NCI-H2081 treated with DMSO at 0.1 percent for 48 hours (cell line): ENCODE measurements around the gene PDS5B.
"Not testable (repeated sequence)": the region's sequence is repeated elsewhere in the genome, so short reads cannot be mapped to it uniquely, and the experiment has no call there.

Experiments
- DNase-seq: peaks from one replicate; lab custom pipeline; 2025; lab: John Stamatoyannopoulos, UW

Gene PDS5B

DNA sequence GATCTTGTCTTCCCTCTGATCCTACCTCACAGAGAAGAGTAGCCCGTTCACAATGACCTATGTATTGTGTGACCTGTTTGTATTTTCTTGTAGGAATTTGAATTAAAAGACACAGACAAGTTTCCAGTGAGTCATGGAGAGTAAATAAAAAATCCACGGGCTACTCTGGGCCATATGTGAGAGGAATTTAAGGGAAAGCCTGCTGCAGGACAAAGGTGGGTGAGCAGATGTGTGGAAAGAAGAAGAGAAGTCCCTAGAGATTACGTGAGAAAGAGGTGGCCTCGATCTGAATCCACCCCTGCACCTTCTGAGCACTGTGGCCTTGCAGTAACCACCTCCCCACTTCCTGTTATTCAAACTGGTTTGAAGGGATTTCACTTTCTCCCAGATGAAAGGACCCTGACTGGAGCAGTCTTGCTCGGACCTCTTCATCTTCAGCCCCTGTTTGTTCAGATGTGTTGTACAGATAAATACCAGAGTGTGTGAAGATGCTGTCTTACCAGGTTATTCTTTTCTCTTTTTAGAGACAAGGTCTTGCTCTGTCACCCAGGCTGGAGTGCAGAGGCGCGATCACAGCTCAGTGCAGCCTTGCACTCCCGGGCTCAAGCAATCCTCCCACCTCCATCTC, 205.4 kb downstream of the PDS5B start:
- DNase-seq = no peak

DNA sequence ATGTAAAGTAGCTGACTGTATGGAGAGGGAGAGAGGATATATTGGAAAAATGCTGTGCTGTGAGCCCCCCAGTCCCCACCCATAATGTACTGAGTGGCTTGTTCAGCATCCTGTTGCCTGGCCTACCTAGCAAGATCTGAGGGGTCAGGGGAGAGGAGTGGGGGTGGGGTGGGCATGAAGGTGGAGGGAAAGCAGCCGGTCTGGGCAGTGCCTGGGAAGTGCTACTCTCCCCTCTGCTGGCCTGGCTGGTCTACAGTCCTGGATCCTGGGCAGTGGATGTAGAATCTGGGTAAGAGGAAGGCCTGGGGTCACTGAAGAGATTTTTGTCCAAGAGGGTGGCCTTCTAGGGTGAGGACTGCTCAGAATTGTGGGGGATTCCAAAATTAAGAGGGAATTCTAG, 210.5 kb downstream of the PDS5B start:
- DNase-seq = no peak

DNA sequence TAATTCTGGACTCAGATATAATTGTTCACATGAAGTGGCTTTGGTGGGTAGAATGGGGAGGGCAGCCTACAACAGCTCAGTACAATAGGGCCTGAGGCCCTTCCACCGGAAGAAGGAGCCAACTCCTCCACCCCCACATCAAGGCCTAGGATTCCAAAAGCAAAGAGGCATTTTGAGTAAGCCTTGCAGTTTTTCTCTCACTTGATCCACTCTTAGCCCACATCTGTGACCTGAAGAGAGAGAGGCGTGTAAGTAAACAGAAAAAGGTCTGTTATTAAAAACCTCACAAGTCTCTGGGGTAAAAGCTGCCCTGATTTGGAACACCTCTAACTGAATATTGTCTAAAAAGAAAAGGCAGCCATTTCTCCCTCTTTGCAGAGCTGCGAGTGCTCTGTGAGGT, 215.9 kb downstream of the PDS5B start:
- DNase-seq = no peak

DNA sequence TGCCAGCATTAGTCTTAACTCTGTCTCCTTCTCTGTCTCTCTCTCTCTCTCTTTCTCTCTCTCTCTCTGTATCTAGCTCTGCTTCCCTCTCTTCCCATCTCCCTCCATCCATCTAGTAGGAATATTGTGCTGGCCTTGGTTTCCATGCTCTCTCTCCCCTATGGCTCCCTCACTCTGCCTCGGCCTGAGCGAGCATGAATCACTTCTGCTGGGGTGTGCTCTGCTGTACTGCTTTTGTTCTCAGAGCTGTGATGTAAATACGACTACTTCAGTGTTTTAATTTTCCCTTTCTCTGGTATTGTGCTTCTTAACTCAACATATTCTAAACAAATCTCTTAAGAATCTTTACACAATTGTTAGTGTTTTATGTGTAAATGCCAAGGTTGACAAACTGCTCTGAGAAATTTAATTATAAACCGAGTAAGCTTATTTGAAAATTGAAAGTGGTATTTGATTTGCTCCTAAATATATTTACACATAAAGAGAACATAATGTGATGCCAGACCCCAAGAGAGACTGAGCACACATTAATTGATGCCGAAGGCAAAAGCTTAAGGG, 218.5 kb downstream of the PDS5B start:
- DNase-seq = no peak

DNA sequence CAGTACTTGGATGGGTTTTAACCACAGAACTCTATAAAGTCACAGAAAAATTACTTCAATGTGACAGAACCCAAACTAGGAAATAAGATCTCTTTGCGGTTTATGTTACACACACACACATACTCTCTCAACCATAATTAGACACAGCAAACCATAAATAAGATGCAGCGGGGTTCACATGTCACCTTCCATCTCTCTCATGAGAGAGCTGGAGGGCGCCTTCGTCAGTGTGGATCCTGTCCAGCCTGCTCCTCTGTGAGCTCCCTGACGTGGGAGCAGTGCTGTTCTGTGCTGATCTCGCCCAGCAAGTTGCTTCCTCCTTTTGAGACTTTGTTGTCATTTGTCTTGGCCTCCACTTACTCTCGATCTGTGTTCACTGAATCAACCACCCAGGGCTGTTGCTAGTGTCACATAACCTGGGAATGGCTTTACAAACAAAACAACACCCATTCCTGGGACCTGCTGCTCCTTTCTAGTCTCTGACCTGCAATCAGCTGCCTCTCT, 225.1 kb downstream of the PDS5B start:
- no peak for DNase-seq

DNA sequence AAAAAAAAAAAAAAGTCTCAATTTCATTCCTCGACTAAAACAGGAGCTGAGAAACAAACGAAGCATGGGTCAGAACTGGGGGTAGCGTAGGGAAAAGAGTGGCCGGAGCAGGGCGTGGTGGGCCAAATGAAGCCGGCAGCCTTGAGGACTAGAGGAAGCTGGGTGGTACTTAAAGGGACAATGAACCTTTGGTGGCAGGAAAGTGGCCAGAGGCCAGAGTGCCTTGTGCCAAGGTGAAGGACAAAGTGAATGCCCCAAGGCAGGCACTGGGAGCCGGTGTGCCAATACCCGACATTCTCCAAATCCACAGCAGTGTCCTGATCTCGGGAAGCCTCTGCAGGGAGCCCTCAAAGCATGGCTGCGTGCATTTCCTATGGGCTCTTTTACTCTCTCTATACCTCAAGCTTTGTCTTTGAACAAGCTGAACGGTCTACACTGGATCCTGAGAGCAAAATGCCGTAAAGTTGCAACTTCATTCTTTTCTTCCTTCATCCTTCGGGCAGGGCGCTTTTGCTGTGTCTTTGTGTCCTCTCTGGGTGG, 235.0 kb downstream of the PDS5B start:
- no peak for DNase-seq

DNA sequence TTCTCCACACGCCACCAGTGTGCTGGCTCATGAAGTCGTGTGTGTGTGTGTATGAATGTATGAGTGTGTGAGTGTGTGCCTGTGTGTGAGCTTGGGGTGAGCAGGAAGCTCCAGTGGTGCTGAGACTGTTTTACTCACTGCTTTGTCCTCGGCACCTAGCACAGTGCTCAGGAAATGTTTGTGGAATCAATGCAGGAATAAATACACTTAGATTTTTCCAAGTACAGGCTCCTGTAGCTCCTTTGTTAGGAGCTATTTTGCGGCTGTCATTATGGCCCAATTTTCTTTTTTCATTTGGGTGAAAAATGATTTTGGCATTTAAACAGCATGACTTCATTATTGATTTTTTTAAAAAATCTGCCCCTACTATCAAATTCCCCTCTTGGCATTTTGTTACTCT, 236.5 kb downstream of the PDS5B start:
- DNase-seq = no peak

DNA sequence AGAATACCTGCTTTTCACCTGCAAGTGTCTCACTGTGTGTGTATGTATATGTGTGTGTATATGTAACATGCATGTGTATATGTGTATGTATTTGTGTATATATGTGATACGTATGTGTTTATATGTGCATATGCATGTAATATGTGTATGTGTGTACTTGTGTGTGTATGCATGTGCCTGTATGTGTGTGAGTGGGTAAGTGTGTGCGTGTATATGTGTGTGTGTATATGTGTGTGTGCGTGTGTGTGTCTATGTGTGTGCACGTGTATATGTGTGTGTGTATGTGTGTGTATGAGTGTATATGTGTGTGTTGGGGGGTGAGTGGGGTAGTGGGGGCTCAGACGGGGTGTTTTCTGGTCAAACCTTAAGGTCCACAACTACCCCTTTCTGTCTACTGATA, 237.3 kb downstream of the PDS5B start:
- no peak for DNase-seq

DNA sequence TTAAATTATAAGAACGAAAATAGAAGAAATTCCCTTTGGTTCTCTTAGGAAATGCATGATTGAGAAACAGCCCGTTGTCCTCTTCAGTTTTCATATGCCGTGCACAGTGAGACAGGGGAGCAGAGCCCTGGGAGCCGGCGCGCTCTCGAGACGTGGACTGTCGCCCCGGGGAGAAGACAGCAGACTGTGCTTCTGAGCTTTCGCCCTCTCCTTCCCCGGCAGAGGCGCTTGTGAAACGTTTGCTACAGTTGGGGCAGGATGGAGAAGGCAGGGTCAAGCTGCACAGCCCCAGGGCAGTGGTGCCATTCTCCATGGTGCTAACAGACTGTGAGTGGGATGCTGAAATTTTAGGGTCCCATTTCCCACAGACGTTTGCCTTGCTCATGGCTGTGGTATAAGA, 237.8 kb downstream of the PDS5B start:
- no peak for DNase-seq

DNA sequence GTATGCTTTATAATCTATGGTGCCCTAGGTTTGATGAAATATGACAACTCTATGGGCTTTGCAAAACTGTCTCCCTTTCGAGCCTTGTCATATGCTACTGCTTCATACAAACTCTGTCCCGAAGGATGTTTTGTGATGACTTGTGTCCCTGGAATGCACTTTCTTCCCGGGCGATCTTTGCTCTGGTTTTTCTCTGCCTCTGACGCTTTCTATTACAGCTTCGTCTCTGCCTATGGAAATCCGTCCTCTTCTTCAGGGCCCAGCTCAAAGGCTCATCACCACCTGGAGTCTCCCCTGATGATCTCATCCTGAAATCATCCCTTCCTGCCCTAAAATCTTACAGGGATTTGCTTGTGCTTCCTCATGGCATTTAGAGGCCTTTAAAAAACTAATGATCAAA, 238.4 kb downstream of the PDS5B start:
- DNase-seq = no peak

DNA sequence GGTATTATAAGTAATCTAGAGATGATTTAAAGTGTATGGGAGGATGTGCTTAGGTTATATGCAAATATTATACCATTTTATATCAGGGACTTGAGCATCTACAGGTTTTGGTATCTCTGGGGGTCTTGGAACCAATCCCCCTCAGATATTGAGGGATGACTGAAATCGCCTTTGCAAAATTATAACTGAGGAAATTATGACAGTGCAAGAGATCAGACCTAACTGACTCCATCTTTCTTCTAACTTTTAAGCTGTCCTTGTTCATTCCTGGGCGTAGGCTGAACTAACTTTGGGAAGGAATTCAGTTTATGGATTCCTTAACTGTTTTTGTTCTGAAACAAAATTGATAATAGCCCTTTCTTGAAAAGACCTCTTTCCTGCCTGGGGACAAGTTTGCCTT, 239.2 kb downstream of the PDS5B start:
- no peak for DNase-seq

DNA sequence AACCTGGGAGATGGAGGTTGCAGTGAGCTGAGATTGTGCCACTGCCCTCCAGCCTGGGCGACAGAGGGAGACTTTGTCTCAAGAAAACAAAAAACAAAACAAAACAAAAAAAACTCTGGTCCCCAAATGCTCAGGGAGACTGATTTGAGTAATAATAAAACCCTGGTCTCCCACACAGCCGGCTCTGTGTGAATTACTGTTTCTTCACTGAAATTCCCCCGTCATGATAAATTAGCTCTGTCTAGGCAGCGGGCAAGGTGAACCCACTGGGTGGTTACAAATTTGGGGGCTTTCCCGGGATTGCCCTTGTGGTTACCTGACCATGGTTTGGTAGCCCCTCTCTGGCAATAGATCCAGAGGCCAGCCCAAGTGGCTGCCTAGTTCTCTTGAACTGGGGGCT, 240.1 kb downstream of the PDS5B start:
- not testable (repeated sequence) for DNase-seq
